IPS-15b (cell line): Measurements from ENCODE around the gene KIR3DL1.
"Not testable (repeated sequence)": the region's sequence is repeated elsewhere in the genome, so short reads cannot be mapped to it uniquely, and the experiment has no call there.

Source experiments
- H3K27me3 ChIP-seq: one replicate; pipeline ENCODE4 v1.6.1; 2013; ENCODE audit warnings: low read length; ENCODE audit not compliant: control insufficient read depth, insufficient read depth
- H3K36me3 ChIP-seq: one replicate; pipeline ENCODE4 v1.6.1; 2013; ENCODE audit warnings: low read length; ENCODE audit not compliant: control insufficient read depth, insufficient read depth
- H3K4me1 ChIP-seq: one replicate; pipeline ENCODE4 v1.6.1; 2013; ENCODE audit warnings: mild to moderate bottlenecking, low read length; ENCODE audit not compliant: control insufficient read depth, insufficient read depth
- H3K4me3 ChIP-seq: one replicate; pipeline ENCODE4 v1.5.1; 2013; ENCODE audit warnings: low read depth, low read length
- H3K9ac ChIP-seq: one replicate; pipeline ENCODE4 v1.6.1; 2013; ENCODE audit warnings: low read depth, mild to moderate bottlenecking, low read length
- H3K9me3 ChIP-seq: one replicate; pipeline ENCODE4 v1.6.1; 2013; ENCODE audit warnings: mild to moderate bottlenecking, low read length; ENCODE audit not compliant: control insufficient read depth, insufficient read depth

The KIR3DL1 gene

DNA sequence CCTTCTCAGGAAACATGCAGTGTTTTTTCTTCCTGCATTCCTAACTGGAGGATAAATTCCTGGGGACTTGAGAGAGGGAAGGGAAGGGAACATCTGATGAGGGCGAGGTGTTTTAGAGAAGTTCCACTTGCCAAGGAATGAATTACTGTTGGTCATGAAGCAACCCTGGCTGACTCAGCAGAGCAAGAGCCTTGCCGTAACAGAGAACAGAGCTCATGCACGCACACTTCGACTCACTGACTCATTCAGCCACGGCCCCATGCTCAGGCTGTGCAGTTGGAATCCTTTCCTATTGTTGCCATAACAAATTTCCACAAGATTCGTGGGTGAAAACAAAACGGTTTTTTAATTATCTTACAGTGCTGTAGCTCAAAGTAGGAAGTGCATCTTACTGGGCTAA lies 9.1 kb downstream of the KIR3DL1 start:
- H3K4me3 ChIP-seq, H3K4me1 ChIP-seq, H3K36me3 ChIP-seq, H3K27me3 ChIP-seq, H3K9ac ChIP-seq, H3K9me3 ChIP-seq: not testable (repeated sequence)

DNA sequence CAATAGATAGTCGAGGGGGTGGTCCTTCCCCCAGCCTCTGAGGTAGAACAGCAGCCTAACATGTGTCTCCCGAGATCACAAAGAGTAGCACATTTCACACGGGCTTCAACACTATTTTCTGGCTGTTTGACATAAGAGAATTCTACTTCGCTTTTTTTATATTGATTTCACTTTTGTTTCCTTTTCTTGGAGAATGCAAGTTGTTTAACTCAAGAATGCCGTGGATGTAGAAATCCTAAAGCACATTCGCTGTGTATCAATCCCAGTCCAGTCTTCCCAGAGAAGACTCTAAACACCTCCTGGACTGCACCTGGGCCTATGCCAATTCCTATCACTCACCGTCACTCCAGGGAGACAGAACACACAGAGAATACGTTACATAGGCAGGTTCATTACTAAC lies 11.8 kb downstream of the KIR3DL1 start:
- H3K9me3 ChIP-seq, H3K4me1 ChIP-seq, H3K27me3 ChIP-seq, H3K36me3 ChIP-seq, H3K4me3 ChIP-seq, H3K9ac ChIP-seq: not testable (repeated sequence)

DNA sequence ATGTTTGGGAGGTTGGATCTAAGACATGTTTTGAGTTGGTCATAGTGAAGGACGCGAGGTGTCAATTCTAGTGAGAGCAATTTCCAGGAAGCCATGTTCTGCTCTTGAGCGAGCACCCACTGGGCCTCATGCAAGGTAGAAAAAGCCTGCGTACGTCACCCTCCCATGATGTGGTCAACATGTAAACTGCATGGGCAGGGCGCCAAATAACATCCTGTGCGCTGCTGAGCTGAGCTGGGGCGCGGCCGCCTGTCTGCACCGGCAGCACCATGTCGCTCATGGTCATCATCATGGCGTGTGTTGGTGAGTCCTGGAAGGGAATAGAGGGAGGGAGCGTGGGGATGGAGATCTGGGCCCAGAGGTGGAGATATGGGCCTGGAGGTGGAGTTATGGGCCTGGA lies 16.2 kb downstream of the KIR3DL1 start, which contains the start of gene KIR2DS4:
TSS of gene KIR2DS4 (plus strand) at position 181 of the 400 bp plus-strand sequence.
- not testable (repeated sequence) for H3K9ac ChIP-seq, H3K4me3 ChIP-seq, H3K4me1 ChIP-seq, H3K27me3 ChIP-seq, H3K9me3 ChIP-seq, H3K36me3 ChIP-seq

DNA sequence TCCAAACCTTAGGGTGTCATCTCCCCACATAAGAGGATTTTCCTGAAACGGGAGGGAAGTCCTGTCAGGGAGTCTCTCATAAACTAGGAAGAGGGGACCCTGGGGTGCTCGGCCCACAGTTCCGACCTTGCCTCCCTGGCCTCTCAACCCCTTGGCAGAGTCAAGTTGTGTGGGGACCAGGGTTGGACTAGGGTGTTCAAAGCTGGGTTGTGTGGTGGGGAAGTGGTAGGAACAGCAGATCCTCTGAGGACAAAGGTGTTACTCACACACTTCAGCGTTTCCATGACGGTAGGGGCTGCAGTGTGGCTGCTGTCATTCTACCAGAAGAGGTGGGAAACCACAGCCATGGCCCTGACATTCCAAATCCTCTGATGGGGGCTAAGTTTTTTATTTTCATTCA lies 18.9 kb downstream of the KIR3DL1 start:
- not testable (repeated sequence) for H3K27me3 ChIP-seq, H3K4me1 ChIP-seq, H3K9ac ChIP-seq, H3K4me3 ChIP-seq, H3K9me3 ChIP-seq, H3K36me3 ChIP-seq

DNA sequence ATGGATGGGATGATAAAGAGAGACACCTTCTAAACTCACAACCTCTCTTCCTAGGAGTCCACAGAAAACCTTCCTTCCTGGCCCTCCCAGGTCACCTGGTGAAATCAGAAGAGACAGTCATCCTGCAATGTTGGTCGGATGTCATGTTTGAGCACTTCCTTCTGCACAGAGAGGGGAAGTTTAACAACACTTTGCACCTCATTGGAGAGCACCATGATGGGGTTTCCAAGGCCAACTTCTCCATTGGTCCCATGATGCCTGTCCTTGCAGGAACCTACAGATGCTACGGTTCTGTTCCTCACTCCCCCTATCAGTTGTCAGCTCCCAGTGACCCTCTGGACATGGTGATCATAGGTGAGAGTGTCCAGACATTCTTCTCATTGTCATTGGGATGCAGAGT lies 21.3 kb downstream of the KIR3DL1 start:
- not testable (repeated sequence) for H3K9me3 ChIP-seq, H3K27me3 ChIP-seq, H3K9ac ChIP-seq, H3K4me3 ChIP-seq, H3K4me1 ChIP-seq, H3K36me3 ChIP-seq

DNA sequence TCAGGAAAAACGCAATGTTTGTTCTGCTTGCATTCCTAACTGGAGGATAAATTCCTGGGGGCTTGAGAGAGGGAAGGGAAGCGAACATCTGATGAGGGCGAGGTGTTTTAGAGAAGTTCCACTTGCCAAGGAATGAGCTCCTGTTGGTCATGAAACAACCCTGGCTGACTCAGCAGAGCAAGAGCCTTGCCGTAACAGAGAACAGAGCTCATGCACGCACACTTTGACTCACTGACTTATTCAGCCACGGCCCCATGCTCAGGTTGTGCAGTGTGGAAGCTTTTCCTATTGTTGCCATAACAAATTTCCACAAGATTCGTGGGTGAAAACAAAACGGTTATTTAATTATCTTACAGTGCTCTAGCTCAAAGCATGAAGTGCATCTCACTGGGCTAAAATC lies 26.9 kb downstream of the KIR3DL1 start:
- H3K9me3 ChIP-seq: not testable (repeated sequence)

DNA sequence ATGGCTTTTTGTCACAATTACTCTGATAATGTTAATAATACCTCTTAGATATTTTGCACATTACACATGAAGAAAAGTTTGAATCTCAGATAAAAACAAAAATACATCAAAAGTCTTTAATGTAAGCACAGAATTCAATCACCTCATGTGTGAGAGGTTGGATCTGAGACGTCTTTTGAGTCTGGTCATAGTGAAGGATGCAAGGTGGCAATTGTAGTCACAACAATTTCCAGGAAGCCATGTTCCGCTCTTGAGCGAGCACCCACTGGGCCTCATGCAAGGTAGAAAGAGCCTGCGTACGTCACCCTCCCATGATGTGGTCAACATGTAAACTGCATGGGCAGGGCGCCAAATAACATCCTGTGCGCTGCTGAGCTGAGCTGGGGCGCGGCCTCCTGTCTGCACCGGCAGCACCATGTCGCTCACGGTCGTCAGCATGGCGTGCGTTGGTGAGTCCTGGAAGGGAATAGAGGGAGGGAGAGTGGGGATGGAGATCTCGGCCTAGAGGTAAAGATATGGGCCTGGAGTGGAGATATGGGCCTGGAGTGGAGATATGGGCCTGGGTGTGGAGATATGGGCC lies 33.9 kb downstream of the KIR3DL1 start, which contains the start of gene KIR3DL2:
TSS of gene KIR3DL2 (plus strand) at position 383 of the 580 bp plus-strand sequence. CDS start at position 416, 33 bp downstream.
- H3K36me3 ChIP-seq, H3K4me3 ChIP-seq: not testable (repeated sequence)

More for the DNA sequence above, 26.9 kb downstream of the KIR3DL1 start:
- not testable (repeated sequence) for H3K4me3 ChIP-seq, H3K36me3 ChIP-seq, H3K4me1 ChIP-seq, H3K9ac ChIP-seq, H3K27me3 ChIP-seq

DNA sequence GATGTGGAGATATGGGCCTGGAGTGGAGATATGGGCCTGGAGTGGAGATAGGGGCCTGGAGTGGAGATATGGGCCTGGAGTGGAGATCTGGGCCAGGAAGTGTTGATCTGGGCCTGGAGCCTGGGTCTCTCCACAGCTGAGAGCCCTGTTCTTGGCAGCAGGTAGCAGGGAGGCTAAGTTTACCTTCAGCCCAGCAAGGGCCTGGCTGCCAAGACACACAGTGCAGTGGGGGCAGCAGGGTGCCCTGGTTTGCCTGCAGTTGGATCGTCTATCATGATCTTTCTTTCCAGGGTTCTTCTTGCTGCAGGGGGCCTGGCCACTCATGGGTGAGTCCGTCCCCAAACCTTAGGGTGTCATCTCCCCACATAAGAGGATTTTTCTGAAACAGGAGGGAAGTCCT lies 34.7 kb downstream of the KIR3DL1 start:
- Histone ChIP-seq H3K4me1 (no peaks in the 10 kb centered on the region), H3K9ac (no peak overlapping the region), H3K4me3 (no peak overlapping the region), H3K27me3 (no peaks in the 10 kb centered on the region), H3K36me3 (no peaks in the 10 kb centered on the region), H3K9me3 (no peaks in the 10 kb centered on the region)

More for the DNA sequence above, 33.9 kb downstream of the KIR3DL1 start, which contains the start of gene KIR3DL2:
- H3K9ac ChIP-seq, H3K9me3 ChIP-seq, H3K27me3 ChIP-seq, H3K4me1 ChIP-seq: not testable (repeated sequence)

DNA sequence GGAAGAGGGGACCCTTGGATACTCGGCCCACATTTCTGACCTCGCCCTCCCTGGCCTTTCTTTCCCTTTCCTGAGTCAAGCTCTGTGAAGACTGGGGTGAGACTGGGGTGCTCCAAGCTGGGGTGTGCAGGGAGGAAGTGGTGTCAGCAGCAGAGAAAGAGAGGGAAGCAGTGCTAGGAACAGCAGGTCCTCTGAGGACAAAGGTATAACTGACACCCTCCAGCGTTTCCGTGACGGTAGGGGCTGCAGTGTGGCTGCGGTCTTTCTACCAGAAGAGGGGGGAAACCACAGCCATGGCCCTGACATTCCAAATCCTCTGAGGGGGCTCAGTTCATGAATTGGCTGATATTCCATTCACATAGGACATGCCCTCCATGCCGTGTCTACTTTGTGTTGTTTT lies 35.1 kb downstream of the KIR3DL1 start:
- no peaks in the 10 kb centered on the region for H3K4me1 ChIP-seq
- H3K4me3 ChIP-seq: no peak overlapping the region
- H3K36me3 ChIP-seq: no peaks in the 10 kb centered on the region
- no peak overlapping the region for H3K9ac ChIP-seq
- H3K9me3 ChIP-seq: no peaks in the 10 kb centered on the region
- H3K27me3 ChIP-seq: no peaks in the 10 kb centered on the region

DNA sequence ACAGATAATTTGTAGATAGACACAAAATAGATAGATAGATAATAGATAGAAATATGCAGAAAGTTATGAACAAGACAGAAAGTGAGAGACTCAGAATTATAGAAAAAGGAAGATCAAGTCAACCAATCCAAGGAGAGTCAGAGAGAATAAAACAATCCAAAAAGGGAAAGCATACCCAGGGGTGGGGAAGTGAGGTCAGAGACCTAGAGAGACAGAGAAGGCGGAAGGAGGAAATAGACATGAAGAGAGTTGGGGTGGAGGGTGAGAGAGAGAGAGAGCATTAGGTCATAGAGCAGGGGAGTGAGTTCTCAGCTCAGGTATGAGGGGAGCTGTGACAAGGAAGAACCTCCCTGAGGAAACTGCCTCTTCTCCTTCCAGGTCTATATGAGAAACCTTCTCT lies 39.0 kb downstream of the KIR3DL1 start:
- not testable (repeated sequence) for H3K9me3 ChIP-seq, H3K4me1 ChIP-seq, H3K4me3 ChIP-seq, H3K36me3 ChIP-seq, H3K9ac ChIP-seq, H3K27me3 ChIP-seq

DNA sequence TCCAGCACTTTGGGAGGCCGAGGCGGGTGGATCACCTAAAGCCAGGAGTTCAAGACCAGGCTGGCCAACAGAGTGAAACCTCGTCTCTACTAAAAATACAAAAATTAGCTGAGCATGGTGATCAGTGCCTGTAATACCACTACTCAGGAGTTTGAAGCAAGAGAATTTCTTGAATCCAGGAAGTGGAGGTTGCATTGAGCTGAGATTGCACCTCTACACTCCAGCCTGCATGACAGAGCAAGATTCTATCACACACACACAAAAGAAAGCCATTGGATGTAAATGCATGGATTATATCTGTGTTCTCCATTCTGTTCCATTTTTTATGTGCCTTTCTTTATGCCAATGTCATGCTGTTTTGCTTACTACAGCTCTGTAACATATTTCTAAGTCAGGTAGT lies 42.2 kb downstream of the KIR3DL1 start:
- not testable (repeated sequence) for H3K36me3 ChIP-seq, H3K27me3 ChIP-seq, H3K9ac ChIP-seq, H3K9me3 ChIP-seq, H3K4me1 ChIP-seq, H3K4me3 ChIP-seq

DNA sequence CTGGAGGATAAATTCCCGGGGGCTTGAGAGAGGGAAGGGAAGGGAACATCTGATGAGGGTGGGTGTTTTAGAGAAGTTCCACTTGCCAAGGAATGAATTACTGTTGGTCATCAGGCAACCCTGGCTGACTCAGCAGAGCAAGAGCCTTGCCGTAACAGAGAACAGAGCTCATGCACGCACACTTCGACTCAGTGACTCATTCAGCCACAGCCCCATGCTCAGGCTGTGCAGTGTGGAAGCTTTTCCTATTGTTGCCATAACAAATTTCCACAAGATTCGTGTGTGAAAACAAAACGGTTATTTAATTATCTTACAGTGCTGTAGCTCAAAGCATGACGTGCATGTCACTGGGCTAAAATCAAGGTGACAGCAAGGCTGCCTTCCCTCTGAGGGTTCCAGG lies 43.2 kb downstream of the KIR3DL1 start:
- H3K27me3 ChIP-seq, H3K9ac ChIP-seq, H3K36me3 ChIP-seq: not testable (repeated sequence)

DNA sequence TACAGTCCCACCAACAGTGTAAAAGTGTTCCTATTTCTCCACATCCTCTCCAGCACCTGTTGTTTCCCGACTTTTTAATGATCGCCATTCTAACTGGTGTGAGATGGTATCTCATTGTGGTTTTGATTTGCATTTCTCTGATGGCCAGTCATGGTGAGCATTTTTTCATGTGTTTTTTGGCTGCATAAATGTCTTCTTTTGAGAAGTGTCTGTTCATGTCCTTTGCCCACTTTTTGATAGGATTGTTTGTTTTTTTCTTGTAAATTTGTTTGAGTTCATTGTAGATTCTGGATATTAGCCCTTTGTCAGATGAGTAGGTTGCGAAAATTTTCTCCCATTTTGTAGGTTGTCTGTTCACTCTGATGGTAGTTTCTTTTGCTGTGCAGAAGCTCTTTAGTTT lies 47.2 kb downstream of the KIR3DL1 start:
- H3K4me3 ChIP-seq, H3K4me1 ChIP-seq, H3K9me3 ChIP-seq, H3K27me3 ChIP-seq, H3K9ac ChIP-seq, H3K36me3 ChIP-seq: not testable (repeated sequence)

More for the DNA sequence above, 43.2 kb downstream of the KIR3DL1 start:
- H3K9me3 ChIP-seq, H3K4me1 ChIP-seq, H3K4me3 ChIP-seq: not testable (repeated sequence)
